Neural cell (in vitro differentiated cells): ENCODE results near the gene ME3. TPM values are rescaled to one million over a fixed set of nuclear protein-coding genes. Genes with fewer than 3 reads are reported as not detected.

ENCODE experiments used
- H2AFZ ChIP-seq: fragments of 200-600, 300-800 bp; sonication (generic), shearing (Covaris generic); 2 replicates; pipeline ENCODE4 v1.6.0; 2014; ENCODE audit warnings: low read depth, mild to moderate bottlenecking, antibody characterized with exemption, low read length, moderate library complexity
- H3F3A ChIP-seq: fragments of 200-600 bp; shearing (Covaris generic); 2 replicates; pipeline ENCODE4 v1.6.1; 2016; ENCODE audit warnings: mild to moderate bottlenecking, moderate library complexity, mixed read lengths, antibody characterized with exemption, low read length; ENCODE audit not compliant: insufficient read depth, poor library complexity, severe bottlenecking
- H3K27ac ChIP-seq: fragments of 200-600, 300-800 bp; sonication (generic), shearing (Covaris generic); 2 replicates; pipeline ENCODE4 v1.5.1; 2014; ENCODE audit warnings: mild to moderate bottlenecking, low read length, moderate library complexity
- H3K27me3 ChIP-seq: fragments of 300-800, 200-600 bp; sonication (generic), shearing (Covaris generic); 2 replicates; pipeline ENCODE4 v1.6.0; 2014; ENCODE audit warnings: mild to moderate bottlenecking, low read depth, low read length, moderate library complexity; ENCODE audit not compliant: insufficient read depth
- H3K36me3 ChIP-seq: fragments of 300-800, 200-600 bp; sonication (generic), shearing (Covaris generic); 2 replicates; pipeline ENCODE4 v1.5.1; 2014; ENCODE audit warnings: mild to moderate bottlenecking, antibody characterized with exemption, low read length, moderate library complexity; ENCODE audit not compliant: insufficient read depth
- H3K4me2 ChIP-seq: fragments of 300-800, 200-600 bp; sonication (generic), shearing (Covaris generic); 2 replicates; pipeline ENCODE4 v1.6.0; 2014; ENCODE audit warnings: mild to moderate bottlenecking, low read length
- H3K4me3 ChIP-seq: fragments of 300-800, 200-600 bp; sonication (generic), shearing (Covaris generic); 2 replicates; pipeline ENCODE4 v1.5.1; 2014; ENCODE audit warnings: mild to moderate bottlenecking, low read length, moderate library complexity
- H3K79me2 ChIP-seq: fragments of 200-600 bp; shearing (Covaris generic); replicated peaks from 2 replicates; pipeline ENCODE4 v1.6.0; 2014; ENCODE audit warnings: mild to moderate bottlenecking, low read length, moderate library complexity; ENCODE audit not compliant: insufficient read depth
- H3K9ac ChIP-seq: fragments of 300-800, 200-600 bp; sonication (generic), shearing (Covaris generic); 2 replicates; pipeline ENCODE4 v1.6.1; 2016; ENCODE audit warnings: mild to moderate bottlenecking, low read length, mixed read lengths
- H3K9me2 ChIP-seq: fragments of 200-600 bp; shearing (Covaris generic); 2 replicates; pipeline ENCODE4 v1.6.1; 2016; ENCODE audit warnings: mild to moderate bottlenecking, low read length, mixed read lengths; ENCODE audit not compliant: insufficient read depth
- H3K9me3 ChIP-seq: fragments of 200-600, 300-800 bp; sonication (generic), shearing (Covaris generic); 2 replicates; pipeline ENCODE4 v1.6.1; 2016; ENCODE audit warnings: mild to moderate bottlenecking, mixed run types, low read length, moderate library complexity, mixed read lengths
- H4K20me1 ChIP-seq: fragments of 200-600 bp; shearing (Covaris generic); 2 replicates; pipeline ENCODE4 v1.6.1; 2016; ENCODE audit warnings: mild to moderate bottlenecking, mixed run types; ENCODE audit not compliant: insufficient read depth
- CTCF ChIP-seq: fragments of 450-650 bp; IDR thresholded peaks from 2 replicates; pipeline ENCODE4 v1.5.1; 2014; ENCODE audit warnings: antibody characterized with exemption, mild to moderate bottlenecking, moderate library complexity; ENCODE audit not compliant: poor library complexity, severe bottlenecking
- EP300 ChIP-seq: fragments of 450-650 bp; conservative IDR thresholded peaks from 2 replicates; pipeline ENCODE4 v1.6.1; 2014; ENCODE audit warnings: antibody characterized with exemption, mild to moderate bottlenecking, moderate library complexity; ENCODE audit not compliant: poor library complexity, severe bottlenecking
- EZH2 ChIP-seq: fragments of 200-600, 300-800 bp; shearing (Covaris generic), sonication (generic); IDR thresholded peaks from 2 replicates; pipeline ENCODE4 v1.6.1; 2014; ENCODE audit warnings: antibody characterized with exemption, low read length, borderline replicate concordance, mild to moderate bottlenecking; ENCODE audit not compliant: insufficient read depth, poor library complexity, severe bottlenecking
- MXI1 ChIP-seq: fragments of 450-650 bp; conservative IDR thresholded peaks from 2 replicates; pipeline ENCODE4 v1.6.1; 2014; ENCODE audit warnings: antibody characterized with exemption, mild to moderate bottlenecking; ENCODE audit not compliant: poor library complexity, severe bottlenecking
- POLR2AphosphoS5 ChIP-seq: IDR thresholded peaks from 2 replicates; pipeline ENCODE4 v1.6.1; 2012
- RAD21 ChIP-seq: fragments of 450-650 bp; conservative IDR thresholded peaks from 2 replicates; pipeline ENCODE4 v1.6.1; 2014; ENCODE audit warnings: antibody characterized with exemption, mild to moderate bottlenecking, moderate library complexity
- REST ChIP-seq: IDR thresholded peaks from 2 replicates; pipeline ENCODE4 v1.6.1; 2012; ENCODE audit warnings: borderline replicate concordance
- SMC3 ChIP-seq: fragments of 450-650 bp; conservative IDR thresholded peaks from 2 replicates; pipeline ENCODE4 v1.6.1; 2014; ENCODE audit warnings: antibody characterized with exemption, mild to moderate bottlenecking, moderate library complexity; ENCODE audit not compliant: poor library complexity
- TAF1 ChIP-seq: IDR thresholded peaks from 2 replicates; pipeline ENCODE4 v1.6.1; 2012; ENCODE audit warnings: low read depth
- polyA plus RNA-seq: library from polyadenylated mRNA; depleted of rRNA; stranded (reverse); fragments of >200 nt; gene quantifications from 2 replicates; pipeline ENCODE4 v1.2.3, GENCODE V29; 2014

Gene ME3
- polyA plus RNA-seq, 1 donor from 2014 or later = 2.1 TPM

DNA sequence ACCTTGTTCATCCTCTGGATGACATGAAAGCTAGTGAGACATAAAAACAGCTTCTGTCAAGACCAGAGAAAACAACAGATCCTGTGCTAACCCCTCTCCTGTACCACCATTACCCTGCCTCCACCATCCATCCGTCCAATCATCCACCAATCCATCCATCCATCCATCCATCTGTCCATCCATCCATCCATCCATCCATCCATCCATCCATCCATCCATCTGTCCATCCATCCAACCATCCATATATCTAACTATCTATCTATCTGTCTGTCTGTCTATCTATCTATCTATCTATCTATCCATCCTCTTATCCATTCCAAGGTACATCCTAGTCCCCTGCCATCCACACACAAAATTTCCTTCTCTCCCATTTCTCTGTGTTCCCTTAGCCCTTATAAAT lies 46.6 kb upstream of the ME3 start:
- no peaks in the 10 kb centered on the region for H3K27me3 ChIP-seq
- no peak overlapping the region for H3K4me2 ChIP-seq
- H2AFZ ChIP-seq = no peak overlapping the region
- H3K9me3 ChIP-seq = peaks cover 6% of the 10 kb centered on the region
- no peak overlapping the region for H3K27ac ChIP-seq
- no peak overlapping the region for H3K9ac ChIP-seq
- TF ChIP-seq EP300 (no peak), CTCF (no peak), REST (no peak), RAD21 (no peak), MXI1 (no peak), EZH2 (no peak), POLR2AphosphoS5 (no peak), SMC3 (no peak), TAF1 (no peak)
- no peaks in the 10 kb centered on the region for H3K9me2 ChIP-seq
- no peaks in the 10 kb centered on the region for H3F3A ChIP-seq
- no peaks in the 10 kb centered on the region for H4K20me1 ChIP-seq
- no peaks in the 10 kb centered on the region for H3K79me2 ChIP-seq
- no peaks in the 10 kb centered on the region for H3K36me3 ChIP-seq
- H3K4me3 ChIP-seq = no peak overlapping the region

- TF ChIP-seq SMC3 (no peak), TAF1 (no peak), RAD21 (no peak), CTCF (no peak)
- no peaks in the 10 kb centered on the region for H3K79me2 ChIP-seq
These were observed 46.1 kb upstream of the ME3 start for GRCh38 chr11:86718521-86718920.

More at GRCh38 chr11:86718521-86718920, 46.1 kb upstream of the ME3 start:
- H3K27ac ChIP-seq = no peak overlapping the region
- H3K4me2 ChIP-seq = no peak overlapping the region
- H3K4me3 ChIP-seq = no peak overlapping the region
- peaks cover 6% of the 10 kb centered on the region for H3K9me3 ChIP-seq
- H3K27me3 ChIP-seq = no peaks in the 10 kb centered on the region
- H3K36me3 ChIP-seq = no peaks in the 10 kb centered on the region
- H3K9me2 ChIP-seq = no peaks in the 10 kb centered on the region
- no peaks in the 10 kb centered on the region for H3F3A ChIP-seq
- no peaks in the 10 kb centered on the region for H4K20me1 ChIP-seq
- no peak overlapping the region for H2AFZ ChIP-seq
- no peak overlapping the region for H3K9ac ChIP-seq
